Body of pancreas (tissue), 4 donors: ENCODE measurements around the gene FUT2. TPM values are rescaled to one million over a fixed set of nuclear protein-coding genes. Genes with fewer than 3 reads are reported as not detected.

ENCODE experiments used
- ATAC-seq: fragments of 150-250 bp; one replicate; pipeline ENCODE4 v1.9.1; 2016
- DNase-seq, 4 donors: peaks; one replicate each; pipeline ENCODE4 v3.0.0-alpha.2; 2019
- H3K27ac ChIP-seq, 4 donors: fragments of 200-600 bp; sonication (generic); 1 replicate in 3 of 4; 2 replicates in 1 of 4; pipeline versions ENCODE4 v1.5.1 to v1.6.1; 2016 to 2019; ENCODE audit warnings: mild to moderate bottlenecking in 1 of 4, mixed read lengths in 1 of 4, moderate library complexity in 1 of 4
- H3K27me3 ChIP-seq, 2 donors: fragments of 200-600 bp; sonication (generic); one replicate each; pipeline ENCODE4 v1.6.0; 2016; ENCODE audit warnings: mild to moderate bottlenecking in 1 of 2
- H3K36me3 ChIP-seq, 2 donors: fragments of 200-600 bp; sonication (generic); replicated peaks in 1 of 2; 2 replicates each; pipeline ENCODE4 v1.5.1; 2016; ENCODE audit warnings: low read depth in 2 of 2; ENCODE audit not compliant: insufficient read depth in 1 of 2
- H3K4me1 ChIP-seq: fragments of 200-600 bp; sonication (generic); one replicate; pipeline ENCODE4 v1.6.0; 2016
- H3K4me3 ChIP-seq, 2 donors: fragments of 200-600 bp; sonication (generic); 1 replicate in 1 of 2; 2 replicates in 1 of 2; pipeline ENCODE4 v1.5.1; 2016 to 2019
- H3K9me3 ChIP-seq, 3 donors: fragments of 200-600 bp; sonication (generic); 1 replicate in 2 of 3; 2 replicates in 1 of 3; pipeline ENCODE4 v1.5.1; 2016
- POLR2A ChIP-seq, 3 donors: fragments of 450-650 bp; IDR thresholded peaks; one replicate each; pipeline ENCODE4 v1.6.1; 2016; ENCODE audit warnings: antibody characterized with exemption in 3 of 3, mild to moderate bottlenecking in 2 of 3
- WGBS, 2 donors: methylation state at CpG; one replicate each; pipeline ENCODE4 v1.1.5; 2017; 5-methylcytosine and 5-hydroxymethylcytosine counted together
- intact Hi-C: fragments of 100-400 bp; cut with DNase I; formaldehyde crosslinking; loops from one replicate; pipeline ENCODE4 v1.15.1; 2023
- total RNA-seq, 2 donors: library from RNA; depleted of rRNA; stranded (reverse); fragments of >200 nt; gene quantifications; one replicate each; pipeline ENCODE4 v1.1.0, GENCODE V29; 2016
- TF ChIP-seq, protein P1 (sequence below), 7 experiments: fragments of 450-650 bp in 4 of 7; fragments of 200-600 bp in 3 of 7; sonication (generic) in 3 of 7; IDR thresholded peaks; one replicate each; pipeline ENCODE4 v1.5.1; 2016 to 2019; ENCODE audit warnings: antibody characterized with exemption in 7 of 7

FUT2 gene
- total RNA-seq, 2 donors from 2014 or later, result 2.0 to 3.4 TPM

DNA sequence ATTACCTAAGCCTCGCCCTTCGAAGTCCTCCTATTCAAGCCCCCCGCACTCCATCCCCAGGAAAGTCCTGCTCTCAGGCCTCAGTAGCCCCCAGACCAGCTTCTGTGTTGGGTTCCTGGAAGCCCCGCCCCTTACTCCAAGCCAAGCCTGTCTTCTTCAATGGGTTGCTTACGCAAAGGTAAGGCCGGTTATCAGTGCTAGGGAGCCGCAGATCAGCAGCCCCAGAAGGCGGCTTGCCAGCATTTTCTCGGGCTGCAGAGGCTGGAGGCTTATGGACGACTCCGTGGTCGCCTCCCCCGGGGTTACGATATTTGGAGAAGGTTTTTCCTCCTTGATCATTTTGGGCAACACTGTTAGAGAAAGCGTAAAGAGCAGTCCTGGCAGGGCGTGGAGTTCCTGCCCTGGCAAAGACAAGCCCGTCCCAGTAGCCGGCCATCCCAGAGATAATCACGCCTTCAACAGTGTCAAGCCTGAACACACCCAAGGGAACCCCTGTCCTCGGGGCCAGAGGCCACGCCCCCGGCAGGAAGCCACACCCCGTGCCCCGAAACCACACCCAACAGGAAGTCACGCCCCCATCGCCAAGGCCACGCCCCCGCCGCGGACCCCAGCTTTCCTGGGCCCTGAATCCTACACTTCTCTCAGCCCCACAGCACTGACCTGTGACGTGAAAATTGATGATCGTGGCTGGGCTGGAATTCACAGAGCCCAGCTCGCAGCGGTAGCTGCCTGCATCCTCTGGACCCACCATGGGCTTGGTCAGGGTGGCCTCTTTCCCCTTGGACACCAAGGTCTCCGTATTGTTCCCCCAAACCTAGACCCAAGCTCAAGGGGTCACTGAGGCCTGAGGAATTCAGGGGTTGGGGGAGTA is 45.6 kb downstream of the FUT2 start:
- Histone ChIP-seq H3K36me3 (no peaks in the 10 kb centered on the region), H3K4me3 (no peak overlapping the region), H3K27ac (peak overlapping the region; percentile 79 to 93 (median 88)), H3K27me3 (no peaks in the 10 kb centered on the region), H3K4me1 (peaks cover 54% of the 10 kb centered on the region), H3K9me3 (no peaks in the 10 kb centered on the region)
- DNase-seq (peak; percentile 65 to 78 (median 72)), ATAC-seq (no peak)
- intact Hi-C loops, result no loop called here
- 28 to 29% methylated on average over 20 to 35 of the region's 35 CpGs for WGBS, 2 donors
- TF ChIP-seq, protein P1, sequence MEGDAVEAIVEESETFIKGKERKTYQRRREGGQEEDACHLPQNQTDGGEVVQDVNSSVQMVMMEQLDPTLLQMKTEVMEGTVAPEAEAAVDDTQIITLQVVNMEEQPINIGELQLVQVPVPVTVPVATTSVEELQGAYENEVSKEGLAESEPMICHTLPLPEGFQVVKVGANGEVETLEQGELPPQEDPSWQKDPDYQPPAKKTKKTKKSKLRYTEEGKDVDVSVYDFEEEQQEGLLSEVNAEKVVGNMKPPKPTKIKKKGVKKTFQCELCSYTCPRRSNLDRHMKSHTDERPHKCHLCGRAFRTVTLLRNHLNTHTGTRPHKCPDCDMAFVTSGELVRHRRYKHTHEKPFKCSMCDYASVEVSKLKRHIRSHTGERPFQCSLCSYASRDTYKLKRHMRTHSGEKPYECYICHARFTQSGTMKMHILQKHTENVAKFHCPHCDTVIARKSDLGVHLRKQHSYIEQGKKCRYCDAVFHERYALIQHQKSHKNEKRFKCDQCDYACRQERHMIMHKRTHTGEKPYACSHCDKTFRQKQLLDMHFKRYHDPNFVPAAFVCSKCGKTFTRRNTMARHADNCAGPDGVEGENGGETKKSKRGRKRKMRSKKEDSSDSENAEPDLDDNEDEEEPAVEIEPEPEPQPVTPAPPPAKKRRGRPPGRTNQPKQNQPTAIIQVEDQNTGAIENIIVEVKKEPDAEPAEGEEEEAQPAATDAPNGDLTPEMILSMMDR (IDR thresholded peaks at IDR 0.05), result no peak
- no peak for TF ChIP-seq POLR2A (IDR thresholded peaks at IDR 0.05)

DNA sequence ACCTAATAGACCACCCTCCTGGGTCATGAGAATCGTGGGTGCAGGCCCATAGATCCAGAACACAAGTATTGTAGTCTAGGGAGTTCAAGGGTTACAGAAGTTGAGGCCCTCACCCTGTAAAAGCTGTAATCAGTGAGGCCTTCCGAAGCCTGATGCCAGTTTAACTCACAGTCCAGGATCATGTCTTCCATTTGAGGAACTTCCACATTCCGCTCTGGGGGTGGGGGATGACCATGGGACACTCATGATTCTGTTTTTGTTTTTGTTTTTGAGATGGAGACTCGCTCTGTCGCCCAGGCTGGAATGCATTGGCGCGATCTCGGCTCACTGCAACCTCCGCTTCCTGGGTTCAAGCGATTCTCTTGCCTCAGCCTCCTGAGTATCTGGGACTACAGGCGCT is 46.3 kb downstream of the FUT2 start:
- Histone ChIP-seq H3K4me3 (no peak overlapping the region), H3K4me1 (peaks cover 54% of the 10 kb centered on the region), H3K27me3 (no peaks in the 10 kb centered on the region), H3K9me3 (no peaks in the 10 kb centered on the region), H3K27ac (peak overlapping the region in 3 of 4 donors; percentile 84 to 93 (median 91)), H3K36me3 (no peaks in the 10 kb centered on the region)
- no peak for DNase-seq
- ATAC-seq, result no peak
- 83 to 86% methylated on average over 11 of the region's 11 CpGs for WGBS, 2 donors
- TF ChIP-seq POLR2A (IDR thresholded peaks at IDR 0.05), result no peak
- TF ChIP-seq, protein P1 (IDR thresholded peaks at IDR 0.05), result no peak
- intact Hi-C loops, result no loop called here

DNA sequence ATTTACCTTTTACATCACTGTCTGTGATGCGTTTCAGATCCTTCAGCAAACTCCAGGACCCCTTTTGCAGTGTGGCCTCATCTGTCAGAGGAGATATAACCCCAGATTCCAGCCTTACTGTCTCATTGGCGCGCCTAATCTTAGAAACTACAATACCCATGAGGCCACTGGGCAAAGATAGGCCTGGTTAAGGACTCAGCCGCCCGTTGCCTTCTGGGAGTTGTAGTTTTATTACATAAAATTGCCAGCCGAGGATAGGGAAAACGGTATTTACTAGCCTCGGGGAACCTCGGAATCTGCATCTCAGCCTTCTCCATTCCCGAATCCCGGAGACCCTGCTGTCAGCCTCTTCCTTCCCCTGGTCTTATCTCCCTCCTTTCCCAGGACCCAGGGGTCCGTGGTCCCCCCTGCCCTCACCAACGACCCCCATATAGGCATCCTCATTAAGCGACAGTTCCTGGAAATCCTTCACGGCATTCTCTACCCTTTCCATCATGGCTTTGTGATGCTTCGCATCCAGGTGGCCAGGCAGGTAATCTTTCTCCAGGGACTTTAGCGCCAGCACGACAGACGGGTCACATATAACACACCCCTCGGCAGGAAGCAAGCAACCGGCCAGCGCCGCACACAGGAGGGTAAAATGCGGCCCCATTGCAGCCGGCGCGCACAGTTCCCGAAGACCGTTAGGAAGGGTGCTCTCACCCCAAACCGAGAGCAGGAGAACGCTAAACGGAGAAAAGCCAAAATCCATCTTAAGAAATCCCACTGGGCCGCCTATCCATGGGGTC is 49.6 kb downstream of the FUT2 start:
- TF ChIP-seq, protein P1 (IDR thresholded peaks at IDR 0.05), result no peak
- no peak for TF ChIP-seq POLR2A (IDR thresholded peaks at IDR 0.05)
- ATAC-seq, result peak; percentile 54
- Histone ChIP-seq H3K36me3 (no peaks in the 10 kb centered on the region), H3K4me3 (no peak overlapping the region), H3K27ac (peak overlapping the region in 2 of 4 donors; percentile 37 to 94), H3K9me3 (no peaks in the 10 kb centered on the region), H3K27me3 (no peaks in the 10 kb centered on the region), H3K4me1 (peaks cover 52% of the 10 kb centered on the region)
- intact Hi-C loops, result no loop called here
- WGBS, 2 donors, result 29 to 56% methylated on average over 30 to 32 of the region's 33 CpGs
- peak; percentile 69 to 84 (median 76) for DNase-seq

DNA sequence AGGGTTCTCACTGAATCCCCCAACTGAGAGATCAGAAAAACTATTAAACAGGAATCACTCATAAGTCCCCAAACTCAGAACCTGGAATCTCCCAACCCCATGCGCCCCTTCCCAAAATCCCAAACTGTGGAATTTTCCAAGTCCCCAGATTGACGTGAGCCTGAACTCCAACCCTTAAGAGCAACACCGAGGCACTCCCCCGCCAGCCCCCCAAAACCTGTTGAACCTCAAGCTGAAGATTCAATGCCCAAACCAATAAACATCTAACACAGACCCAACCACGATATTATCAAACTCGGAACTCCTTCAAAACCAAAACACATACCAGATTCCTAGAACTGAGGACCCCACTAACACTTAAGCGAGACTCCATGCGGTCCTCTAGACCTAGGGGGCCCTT is 50.3 kb downstream of the FUT2 start:
- Histone ChIP-seq H3K4me3 (no peak overlapping the region), H3K4me1 (peaks cover 52% of the 10 kb centered on the region), H3K27me3 (no peaks in the 10 kb centered on the region), H3K36me3 (no peaks in the 10 kb centered on the region), H3K9me3 (no peaks in the 10 kb centered on the region), H3K27ac (peak overlapping the region; percentile 65 to 94 (median 69))
- ATAC-seq (no peak), DNase-seq (no peak)
- TF ChIP-seq POLR2A (IDR thresholded peaks at IDR 0.05), result no peak
- TF ChIP-seq, protein P1 (IDR thresholded peaks at IDR 0.05), result no peak
- intact Hi-C loops, result no loop called here
- WGBS, 2 donors, result 78 to 85% methylated on average over 8 of the region's 8 CpGs
